BLaER1 treated with 17β-estradiol and CSF1 and Interleukin-3, amounts not matched to agents 10 nM and 100 nM (cell line): ENCODE results near the gene TRPV5.
"Not testable (repeated sequence)": the region's sequence is repeated elsewhere in the genome, so short reads cannot be mapped to it uniquely, and the experiment has no call there.

Source experiments
- H3K27ac ChIP-seq, 11 experiments: shearing (Covaris generic); formaldehyde crosslinking; 2 replicates each; pipeline ENCODE4 v1.8.1; 2022
- H3K27me3 ChIP-seq, 11 experiments: shearing (Covaris generic); formaldehyde crosslinking; 2 replicates each; pipeline ENCODE4 v1.8.1; 2022
- H3K36me3 ChIP-seq, 11 experiments: shearing (Covaris generic); formaldehyde crosslinking; 2 replicates each; pipeline ENCODE4 v1.8.1; 2022
- H3K4me1 ChIP-seq, 10 experiments: shearing (Covaris generic); formaldehyde crosslinking; 2 replicates each; pipeline ENCODE4 v1.8.1; 2022
- H3K4me2 ChIP-seq, 11 experiments: shearing (Covaris generic); formaldehyde crosslinking; 2 replicates each; pipeline ENCODE4 v1.8.1; 2022
- H3K4me3 ChIP-seq, 10 experiments: shearing (Covaris generic); formaldehyde crosslinking; 2 replicates each; pipeline ENCODE4 v1.8.1; 2022
- H3K9ac ChIP-seq, 11 experiments: shearing (Covaris generic); formaldehyde crosslinking; 2 replicates each; pipeline ENCODE4 v1.8.1; 2022
- H3K9me3 ChIP-seq, 11 experiments: shearing (Covaris generic); formaldehyde crosslinking; replicated peaks in 1 of 11; 2 replicates each; pipeline ENCODE4 v1.8.1; 2022
- H4K20me1 ChIP-seq, 11 experiments: shearing (Covaris generic); formaldehyde crosslinking; 2 replicates each; pipeline ENCODE4 v1.8.1; 2022
- Cebpa-rat ChIP-seq, 11 experiments: shearing (Covaris generic); IDR thresholded peaks; 2 replicates each; pipeline ENCODE4 v1.8.1; 2022

Gene TRPV5

DNA sequence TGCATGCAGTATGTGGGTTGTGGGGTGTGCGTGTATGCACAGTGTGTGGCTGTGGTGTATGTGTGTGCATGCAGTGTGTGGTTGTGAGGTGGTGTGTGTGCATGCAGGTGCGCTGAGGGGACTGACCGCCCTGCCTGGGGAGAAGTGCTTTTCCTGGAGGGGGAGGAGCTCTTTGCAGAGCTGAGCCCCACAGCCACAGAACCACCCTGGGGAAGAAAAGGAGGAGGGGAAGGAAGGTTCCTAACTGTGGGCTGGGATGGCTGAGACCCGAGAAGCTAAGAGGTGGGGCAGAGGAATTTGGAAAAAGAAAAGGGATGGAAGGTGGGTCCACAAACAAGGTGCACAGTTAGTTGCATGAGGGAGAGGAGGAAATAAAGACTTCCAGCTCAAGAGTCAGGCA lies at the start of gene TRPV5:
Gene TRPV5 (minus strand): TSS at position 123 of the 400 bp plus-strand sequence. CDS start 287 bp downstream, outside the sequence.
- Histone ChIP-seq H3K9ac (peak within 1 kb of the TSS in 1 of 11 experiments; percentile 21; a peak in 1 of 22 replicates), H3K4me3 (no peak within 1 kb of the TSS), H3K27me3 (no peaks in the 10 kb centered on the region), H3K36me3 (no peaks in the 10 kb centered on the region; a peak in 1 of 22 replicates), H3K4me1 (peaks cover 16 to 29% (median 26%) of the 10 kb centered on the region in 10 experiments), H3K9me3 (peaks cover 2 to 25% (median 15%) of the 10 kb centered on the region in 11 experiments; a peak in 20 of 22 replicates), H4K20me1 (no peaks in the 10 kb centered on the region), H3K27ac (peak within 1 kb of the TSS in 1 of 11 experiments; percentile 12; a peak in 1 of 22 replicates), H3K4me2 (peak within 1 kb of the TSS; percentile 30 to 80 (median 67); a peak in 21 of 22 replicates)
- TF ChIP-seq Cebpa-rat (IDR thresholded peaks at IDR 0.05): no peak

DNA sequence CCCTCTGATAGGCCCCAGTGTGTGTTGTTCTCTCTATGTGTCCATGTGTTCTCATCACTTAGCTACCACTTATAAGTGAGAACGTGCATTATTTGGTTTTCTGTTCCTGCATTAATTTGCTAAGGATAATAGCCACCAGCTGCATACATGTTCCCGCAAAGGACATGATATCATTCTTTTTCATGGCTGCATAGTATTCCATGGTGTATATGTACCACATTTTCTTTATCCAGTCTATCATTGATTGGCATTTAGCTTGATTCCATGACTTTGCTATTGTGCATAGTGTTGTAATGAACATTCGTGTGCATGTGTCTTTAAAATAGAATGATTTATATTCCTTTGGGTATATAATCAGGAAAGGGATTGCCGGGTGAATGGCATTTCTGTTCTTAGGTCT lies 44.9 kb upstream of the TRPV5 start:
- not testable (repeated sequence) for H3K4me3 ChIP-seq, H3K4me1 ChIP-seq, H3K9ac ChIP-seq, H3K4me2 ChIP-seq, H3K27me3 ChIP-seq, H4K20me1 ChIP-seq, H3K36me3 ChIP-seq, H3K27ac ChIP-seq
- H3K9me3 ChIP-seq: peaks cover 34 to 54% (median 42%) of the 10 kb centered on the region in 11 experiments

DNA sequence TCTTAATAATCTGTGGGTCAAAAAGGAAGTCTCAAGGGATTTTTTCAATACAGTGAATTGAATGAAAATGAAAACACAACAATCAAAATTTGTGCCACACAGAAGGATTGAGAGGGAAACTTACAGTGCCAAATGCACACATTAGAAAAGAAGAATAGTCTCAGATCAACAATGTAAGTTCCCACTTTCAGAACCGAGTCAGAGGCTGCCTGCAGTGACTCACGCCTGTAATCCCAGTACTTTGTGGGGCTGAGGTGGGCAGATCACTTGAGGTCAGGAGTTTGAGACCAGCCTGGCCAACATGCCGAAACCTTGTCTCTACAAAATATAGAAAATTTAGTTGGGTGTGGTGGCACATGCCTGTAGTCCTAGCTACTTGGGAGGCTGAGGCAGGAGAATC lies 41.1 kb upstream of the TRPV5 start:
- Histone ChIP-seq H3K4me3 (no peak overlapping the region), H3K4me1 (peaks cover 0 to 2% (median 0%) of the 10 kb centered on the region in 10 experiments; a peak in 5 of 20 replicates), H3K9me3 (peaks cover 17 to 38% (median 28%) of the 10 kb centered on the region in 11 experiments; a peak in 21 of 22 replicates), H3K9ac (no peak overlapping the region), H4K20me1 (no peaks in the 10 kb centered on the region), H3K27ac (no peak overlapping the region), H3K27me3 (no peaks in the 10 kb centered on the region), H3K4me2 (no peak overlapping the region), H3K36me3 (no peaks in the 10 kb centered on the region)
- TF ChIP-seq Cebpa-rat (IDR thresholded peaks at IDR 0.05): no peak

DNA sequence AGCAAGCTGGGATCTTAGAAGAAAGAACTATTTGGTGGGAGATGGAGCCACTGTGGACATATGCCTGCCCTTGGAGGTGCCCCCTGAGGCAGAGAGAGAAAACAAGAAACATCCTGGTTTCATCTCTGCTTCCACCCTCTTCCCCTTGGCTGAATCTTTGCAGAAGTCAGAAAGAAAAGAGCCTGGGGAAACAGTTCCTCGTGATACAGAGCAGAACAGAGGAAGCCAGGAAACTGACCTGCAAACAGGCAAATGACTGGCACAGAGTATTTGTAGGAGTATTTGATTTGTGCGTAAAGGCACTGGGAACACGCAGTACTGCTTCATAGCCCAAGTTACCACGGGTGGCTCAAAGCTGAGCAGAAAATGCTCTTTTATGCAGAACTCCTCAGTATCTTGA lies 35.6 kb upstream of the TRPV5 start:
- TF ChIP-seq Cebpa-rat (IDR thresholded peaks at IDR 0.05): no peak
- Histone ChIP-seq H3K27ac (no peak overlapping the region), H3K9me3 (peaks cover 3 to 22% (median 14%) of the 10 kb centered on the region in 11 experiments; a peak in 15 of 22 replicates), H4K20me1 (no peaks in the 10 kb centered on the region), H3K4me2 (peak overlapping the region in 5 of 11 experiments; percentile 6 to 68 (median 16); a peak in 4 of 22 replicates), H3K9ac (no peak overlapping the region), H3K27me3 (no peaks in the 10 kb centered on the region), H3K36me3 (no peaks in the 10 kb centered on the region), H3K4me3 (no peak overlapping the region), H3K4me1 (peaks cover 0 to 17% (median 4%) of the 10 kb centered on the region in 10 experiments; a peak in 5 of 20 replicates)

DNA sequence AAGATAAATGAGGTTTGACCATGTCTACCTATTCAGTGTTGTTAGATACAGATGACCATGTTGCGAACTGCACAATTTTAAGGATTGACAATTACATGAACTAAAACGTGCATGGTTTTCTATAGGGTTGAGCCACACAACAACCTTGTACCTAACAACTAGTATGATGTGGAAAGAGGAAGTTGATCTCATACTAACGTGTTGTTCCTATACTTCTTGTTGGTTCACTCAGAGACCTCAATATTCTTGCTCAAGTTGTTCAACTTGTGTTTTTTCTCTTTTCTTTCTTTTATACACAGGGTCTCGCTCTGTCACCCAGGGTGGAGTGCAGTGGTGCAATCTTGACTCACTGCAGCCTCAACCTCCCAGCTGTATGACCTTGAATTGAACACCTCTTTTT lies 34.7 kb upstream of the TRPV5 start:
- no peak overlapping the region for H3K4me3 ChIP-seq
- H4K20me1 ChIP-seq: no peaks in the 10 kb centered on the region
- no peak overlapping the region for H3K27ac ChIP-seq
- H3K36me3 ChIP-seq: no peaks in the 10 kb centered on the region
- TF ChIP-seq Cebpa-rat (IDR thresholded peaks at IDR 0.05): no peak
- H3K9me3 ChIP-seq: peaks cover 0 to 16% (median 8%) of the 10 kb centered on the region in 11 experiments; a peak in 12 of 22 replicates
- no peak overlapping the region for H3K9ac ChIP-seq
- peak overlapping the region in 2 of 11 experiments; percentile 40 to 68; a peak in 2 of 22 replicates for H3K4me2 ChIP-seq
- no peaks in the 10 kb centered on the region for H3K27me3 ChIP-seq
- peaks cover 0 to 18% (median 4%) of the 10 kb centered on the region in 10 experiments; a peak in 5 of 20 replicates for H3K4me1 ChIP-seq

DNA sequence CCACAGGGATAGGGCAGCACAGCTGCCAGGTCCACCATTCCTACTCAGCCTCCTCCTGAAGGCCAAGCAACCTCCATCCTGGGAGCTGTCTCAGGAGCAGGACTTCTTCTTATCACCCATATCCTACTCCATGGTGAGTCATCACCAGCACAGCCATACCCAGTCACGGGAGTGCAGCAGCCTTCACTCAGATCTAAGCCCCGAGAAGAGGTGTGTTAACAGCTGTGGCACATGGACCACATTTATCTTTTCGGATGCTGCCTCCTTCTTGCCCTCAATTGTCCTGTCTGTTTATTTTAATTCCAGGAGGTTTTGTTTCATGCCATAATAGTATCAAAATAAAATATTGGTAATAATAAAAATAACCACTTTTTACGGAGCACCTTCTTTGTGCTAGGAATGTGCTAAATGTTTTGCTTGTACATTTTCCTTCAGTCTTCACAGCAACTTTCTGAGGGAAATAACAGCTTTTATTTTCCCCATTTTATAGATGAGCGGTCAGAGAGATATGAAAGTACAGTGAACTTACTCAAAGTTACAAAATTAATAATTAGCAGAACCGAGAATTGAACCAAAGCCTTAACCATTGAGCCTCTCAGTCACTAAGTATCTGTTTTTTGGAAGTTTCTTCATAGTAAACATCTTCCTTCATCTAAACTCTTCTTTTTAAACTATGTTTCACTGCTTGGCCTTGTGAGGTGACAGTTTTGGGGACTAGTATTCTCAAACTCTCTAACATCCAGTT lies 31.1 kb upstream of the TRPV5 start:
- Histone ChIP-seq H3K36me3 (no peaks in the 10 kb centered on the region), H3K27me3 (no peaks in the 10 kb centered on the region), H3K4me1 (peaks cover 0 to 28% (median 11%) of the 10 kb centered on the region in 10 experiments; a peak in 14 of 20 replicates), H3K9ac (no peak overlapping the region), H3K4me2 (no peak overlapping the region), H3K9me3 (no peaks in the 10 kb centered on the region), H3K4me3 (no peak overlapping the region), H3K27ac (no peak overlapping the region), H4K20me1 (no peaks in the 10 kb centered on the region)
- TF ChIP-seq Cebpa-rat (IDR thresholded peaks at IDR 0.05): no peak

DNA sequence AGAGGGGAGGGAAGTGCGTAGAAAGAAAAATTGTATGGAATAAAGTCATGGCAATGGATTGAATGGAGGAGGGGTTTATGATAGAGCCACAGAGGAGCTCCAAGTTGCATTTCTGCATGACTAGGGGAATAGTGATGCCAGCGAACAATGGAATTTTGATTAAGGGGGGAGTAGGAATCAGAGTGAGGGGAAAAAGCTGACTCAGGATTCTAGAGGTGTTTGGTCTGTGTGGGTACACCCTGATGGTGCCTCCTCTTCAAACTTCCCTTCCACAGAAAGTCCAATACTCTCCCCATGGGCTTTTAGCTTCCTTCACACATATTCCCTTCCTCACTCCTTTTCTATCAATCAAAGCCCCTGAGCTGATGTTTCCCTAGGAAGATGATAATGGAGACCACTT lies 30.4 kb upstream of the TRPV5 start:
- no peak overlapping the region for H3K27ac ChIP-seq
- H3K4me3 ChIP-seq: no peak overlapping the region
- no peak overlapping the region for H3K4me2 ChIP-seq
- no peaks in the 10 kb centered on the region for H3K9me3 ChIP-seq
- TF ChIP-seq Cebpa-rat (IDR thresholded peaks at IDR 0.05): no peak
- no peaks in the 10 kb centered on the region for H3K27me3 ChIP-seq
- no peaks in the 10 kb centered on the region for H3K36me3 ChIP-seq
- no peaks in the 10 kb centered on the region for H4K20me1 ChIP-seq
- peaks cover 0 to 21% (median 8%) of the 10 kb centered on the region in 10 experiments; a peak in 13 of 20 replicates for H3K4me1 ChIP-seq
- no peak overlapping the region for H3K9ac ChIP-seq

DNA sequence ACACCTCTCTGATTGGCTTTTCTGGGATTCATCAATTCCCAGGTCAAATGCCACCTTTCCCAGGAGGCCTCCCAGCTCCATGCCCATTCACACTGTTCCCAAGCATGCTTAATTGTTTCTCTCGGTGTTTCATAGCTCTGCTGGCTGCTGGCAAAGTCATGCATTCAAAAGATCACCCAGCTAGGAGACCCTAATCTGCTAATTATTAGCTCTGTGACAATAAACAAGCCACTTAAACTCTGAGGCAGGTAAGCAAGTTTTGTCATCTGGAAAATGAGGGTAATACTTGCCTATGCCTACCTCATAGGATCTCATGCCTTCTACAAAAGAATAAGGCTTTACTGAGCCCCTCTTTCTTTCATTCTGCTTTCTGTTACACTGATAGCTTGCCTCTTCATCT lies 29.4 kb upstream of the TRPV5 start:
- Histone ChIP-seq H3K36me3 (no peaks in the 10 kb centered on the region), H3K9ac (no peak overlapping the region), H3K4me2 (peak overlapping the region in 1 of 11 experiments; percentile 15; a peak in 3 of 22 replicates), H3K4me1 (peaks cover 0 to 13% (median 8%) of the 10 kb centered on the region in 10 experiments; a peak in 12 of 20 replicates), H3K4me3 (no peak overlapping the region), H3K27ac (no peak overlapping the region), H4K20me1 (no peaks in the 10 kb centered on the region), H3K27me3 (no peaks in the 10 kb centered on the region), H3K9me3 (peaks cover under 1 to 6% (median 1%) of the 10 kb centered on the region in 11 experiments; a peak in 11 of 22 replicates)
- no peak for TF ChIP-seq Cebpa-rat (IDR thresholded peaks at IDR 0.05)
